GM12878 (cell line): ENCODE results near the gene BPIFB3. TPM values are rescaled to one million over a fixed set of nuclear protein-coding genes. Genes with fewer than 3 reads are reported as not detected.

Experiments
- ATAC-seq: fragments of 200-7000 bp; cut with Tn5 transposase; 3 replicates; pipeline ENCODE4 v1.9.1; 2020; ENCODE audit warnings: mild to moderate bottlenecking, moderate library complexity
- BruUV-seq: library from RNA; stranded (reverse); fragments of 400-500 nt; replicated peaks from 2 replicates; lab custom pipeline; 2021; lab: Mats Ljungman, UMichigan
- CTCF ChIA-PET: fragments of 300-600 bp; sonication (Branson Sonifier 250); formaldehyde crosslinking; extraction: SDS; loops from one replicate; lab custom pipeline; 2021; ENCODE audit warnings: inconsistent platforms; lab: Yijun Ruan, JAX
- POLR2A ChIA-PET: fragments of 350-600 bp; formaldehyde crosslinking; extraction: SDS; loops from one replicate; lab custom pipeline; 2021; ENCODE audit warnings: inconsistent platforms; lab: Charles Lee
- RAD21 ChIA-PET: fragments of 300-600 bp; sonication (Branson Sonifier 250); formaldehyde crosslinking; loops from one replicate; lab custom pipeline; 2023; ENCODE audit warnings: antibody characterized with exemption; ENCODE audit not compliant: unreplicated experiment; lab: Charles Lee
- SMC1A ChIA-PET: fragments of 300-600 bp; sonication (Branson Sonifier 250); formaldehyde crosslinking; loops from one replicate; lab custom pipeline; 2023; ENCODE audit not compliant: unreplicated experiment, uncharacterized antibody; lab: Charles Lee
- DNase-seq: peaks from one replicate; pipeline ENCODE4 v3.0.0-alpha.2; 2011; ENCODE audit warnings: low read depth, low spot score
- FAIRE-seq: peaks from 3 replicates; lab custom pipeline; 2011; peaks lifted over from hg19 to GRCh38; lab: Jason Lieb, UNC
- H2AFZ ChIP-seq: 2 replicates; pipeline ENCODE4 v1.6.0; 2011; ENCODE audit warnings: low read depth, low read length, control low read depth; ENCODE audit not compliant: control insufficient read depth
- H3K27ac ChIP-seq: 2 replicates; pipeline ENCODE4 v1.5.1; 2011; ENCODE audit warnings: control low read depth; ENCODE audit not compliant: control insufficient read depth, insufficient read depth
- H3K27me3 ChIP-seq, 2 experiments: replicated peaks in 1 of 2; 2 replicates each; pipeline versions ENCODE4 v1.6.0 to v1.6.1; 2011; ENCODE audit warnings: low read length in 1 of 2; ENCODE audit not compliant: control insufficient read depth in 2 of 2, insufficient read depth in 2 of 2
- H3K36me3 ChIP-seq, 2 experiments: 2 replicates each; pipeline ENCODE4 v1.5.1; 2011; ENCODE audit warnings: low read length in 1 of 2; ENCODE audit not compliant: control insufficient read depth in 2 of 2, insufficient read depth in 2 of 2
- H3K4me1 ChIP-seq: 2 replicates; pipeline ENCODE4 v1.6.1; 2011; ENCODE audit warnings: mild to moderate bottlenecking, low read length, moderate library complexity, mixed read lengths; ENCODE audit not compliant: control insufficient read depth, insufficient read depth
- H3K4me2 ChIP-seq: 2 replicates; pipeline ENCODE4 v1.6.0; 2011; ENCODE audit warnings: control low read depth; ENCODE audit not compliant: control insufficient read depth, insufficient read depth
- H3K4me3 ChIP-seq: fragments of 200-600 bp; sonication (generic); 2 replicates; pipeline ENCODE4 v1.5.1; 2016
- H3K79me2 ChIP-seq: 2 replicates; pipeline ENCODE4 v1.6.0; 2011; ENCODE audit warnings: low read length; ENCODE audit not compliant: control insufficient read depth, insufficient read depth
- H3K9ac ChIP-seq: 2 replicates; pipeline ENCODE4 v1.8.0; 2011; ENCODE audit warnings: low read length, control low read depth, mixed read lengths; ENCODE audit not compliant: control insufficient read depth, insufficient read depth
- H3K9me3 ChIP-seq: replicated peaks from 3 replicates; pipeline ENCODE4 v1.5.1; 2011; ENCODE audit warnings: mild to moderate bottlenecking, low read length; ENCODE audit not compliant: control insufficient read depth, insufficient read depth
- H4K20me1 ChIP-seq: 2 replicates; pipeline ENCODE4 v1.6.0; 2011; ENCODE audit not compliant: control insufficient read depth, insufficient read depth
- BHLHE40 ChIP-seq, 2 experiments: fragments of 450-650 bp in 1 of 2; IDR thresholded peaks; 2 replicates each; pipeline ENCODE4 v1.6.1; 2011 to 2017; ENCODE audit warnings: low read depth in 2 of 2, borderline replicate concordance in 1 of 2, improper control_type of control experiment in 1 of 2, low read length in 1 of 2, mild to moderate bottlenecking in 1 of 2
- KAT2A ChIP-seq: conservative IDR thresholded peaks from 2 replicates; pipeline ENCODE4 v1.6.1; 2011; ENCODE audit warnings: low read depth, low read length; ENCODE audit not compliant: control insufficient read depth
- RB1 ChIP-seq: fragments of 450-650 bp; formaldehyde crosslinking; IDR thresholded peaks from 2 replicates; pipeline ENCODE4 v1.6.1; 2017; ENCODE audit warnings: mild to moderate bottlenecking, borderline replicate concordance
- WRNIP1 ChIP-seq: IDR thresholded peaks from 2 replicates; pipeline ENCODE4 v1.6.1; 2011; ENCODE audit warnings: low read depth, low read length, improper control_type of control experiment, borderline replicate concordance
- ZNF622 ChIP-seq: fragments of 450-650 bp; IDR thresholded peaks from 2 replicates; pipeline ENCODE4 v1.6.1; 2017; ENCODE audit warnings: mild to moderate bottlenecking, inconsistent platforms
- WGBS: methylation state at CpG from one replicate; pipeline ENCODE4 v1.1.6; 2016; ENCODE audit warnings: low lambda C conversion rate; ENCODE audit not compliant: insufficient replicate concordance, insufficient coverage; ENCODE audit errors: missing lambda C conversion rate; 5-methylcytosine and 5-hydroxymethylcytosine counted together
- in situ Hi-C: fragments of 300-500 bp; cut with MboI; formaldehyde crosslinking; loops from 9 replicates; pipeline ENCODE4 v1.14.3; 2018; ENCODE audit warnings: mixed read lengths
- intact Hi-C: fragments of 100-400 bp; cut with micrococcal nuclease; formaldehyde crosslinking; loops from one replicate; pipeline ENCODE4 v1.14.2; 2022; ENCODE audit not compliant: unreplicated experiment
- polyA plus RNA-seq, 11 experiments: library from polyadenylated mRNA; depleted of rRNA in 4 of 11; unstranded in 6 of 11; stranded (reverse) in 5 of 11; fragments of >200 nt; fragmentation: Nextera tagmentation in 4 of 11; fragmentation: Illumina TruSeq in 1 of 11; extraction: Ambion mirVana in 4 of 11; extraction: Trizol in 1 of 11; gene quantifications; 1 replicate in 1 of 11; 2 replicates in 10 of 11; pipeline versions ENCODE4 v1.2.1 to v1.2.3, GENCODE V29; 2011 to 2016; ENCODE audit warnings: inconsistent platforms in 2 of 11, missing spikeins in 2 of 11, low read depth in 1 of 11
- total RNA-seq, 4 experiments: library from RNA; depleted of rRNA in 3 of 4; stranded (reverse); fragments of >200 nt in 3 of 4; fragmentation: Illumina TruSeq in 1 of 4; extraction: Trizol in 1 of 4; gene quantifications; 2 replicates each; pipeline versions ENCODE4 v1.2.1 to v1.2.3, GENCODE V29; 2013 to 2021
- TF ChIP-seq, protein P1 (sequence below): fragments of 450-650 bp; IDR thresholded peaks from 2 replicates; pipeline ENCODE4 v1.6.1; 2017; ENCODE audit warnings: mild to moderate bottlenecking, moderate library complexity
- TF ChIP-seq, protein P2 (sequence below): fragments of 450-650 bp; IDR thresholded peaks from 2 replicates; pipeline ENCODE4 v1.6.1; 2017; ENCODE audit warnings: antibody characterized with exemption, mild to moderate bottlenecking, moderate library complexity
- TF ChIP-seq, protein P3 (sequence below): IDR thresholded peaks from 2 replicates; pipeline ENCODE4 v1.6.1; 2011; ENCODE audit warnings: low read depth, mild to moderate bottlenecking, low read length, moderate library complexity, borderline replicate concordance; ENCODE audit errors: extremely low read depth

Gene BPIFB3
- total and polyA plus RNA-seq, 10 of the 15 experiments (the other 5 are each of a cell fraction or from before 2014, with no cell fraction given), result not detected

DNA sequence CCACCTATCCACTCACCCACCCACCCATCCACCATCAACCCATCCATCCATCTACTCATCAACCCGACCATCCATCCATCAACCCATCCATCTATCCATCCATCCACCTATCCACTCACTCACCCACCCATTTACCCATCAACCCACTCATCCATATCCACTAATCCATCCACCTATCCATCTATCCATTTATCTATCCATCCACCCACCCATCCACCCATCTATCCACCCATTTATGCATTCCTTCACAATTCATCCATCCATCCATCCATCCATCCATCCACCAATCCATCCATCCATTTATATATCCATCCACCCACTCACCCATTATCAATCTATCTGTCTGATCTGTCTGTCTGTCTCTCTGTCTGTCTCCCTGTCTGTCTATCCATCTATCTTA is 39.9 kb downstream of the BPIFB3 start:
- Histone ChIP-seq H3K4me1 (no peaks in the 10 kb centered on the region), H3K27me3 (no peaks in the 10 kb centered on the region; a peak in 1 of 4 replicates)
- in situ Hi-C loops, result no loop called here
- TF ChIP-seq RB1, result no peak
- TF ChIP-seq WRNIP1, result no peak
- no peak for TF ChIP-seq BHLHE40 (IDR thresholded peaks at IDR 0.05; ENCODE audit: borderline replicate concordance in 1 of 2, low read depth in 2 of 2, low read length in 1 of 2)
- no peak for TF ChIP-seq KAT2A
- TF ChIP-seq, all 136 proteins: peak for 0
- H3K4me2 ChIP-seq, result no peak overlapping the region
- WGBS, result 0% methylated on average over 1 of the region's 1 CpG
- DNase-seq, result no peak
- H3K9me3 ChIP-seq, result no peaks in the 10 kb centered on the region
- H4K20me1 ChIP-seq, result no peaks in the 10 kb centered on the region
- no peaks in the 10 kb centered on the region for H3K36me3 ChIP-seq
- no peak for FAIRE-seq
- H3K4me3 ChIP-seq, result no peak overlapping the region
- SMC1A ChIA-PET, result interaction anchor here (2.0 kb wide), 1 partner anchor 192 kb away, joined by 6 read pairs; no protein-coding TSS in a partner anchor
- ATAC-seq, result no peak
- intact Hi-C loops, result no loop called here
- H3K79me2 ChIP-seq, result no peaks in the 10 kb centered on the region
- H3K27ac ChIP-seq, result no peak overlapping the region
- CTCF ChIA-PET, result interaction anchor here (1.5 kb wide), 1 partner anchor 192 kb away, joined by 5 read pairs; no protein-coding TSS in a partner anchor
- POLR2A ChIA-PET, result no interaction called here
- no peak overlapping the region for H3K9ac ChIP-seq
- BruUV-seq, result no TSS peak
- RAD21 ChIA-PET, result no interaction called here
- H2AFZ ChIP-seq, result no peak overlapping the region

DNA sequence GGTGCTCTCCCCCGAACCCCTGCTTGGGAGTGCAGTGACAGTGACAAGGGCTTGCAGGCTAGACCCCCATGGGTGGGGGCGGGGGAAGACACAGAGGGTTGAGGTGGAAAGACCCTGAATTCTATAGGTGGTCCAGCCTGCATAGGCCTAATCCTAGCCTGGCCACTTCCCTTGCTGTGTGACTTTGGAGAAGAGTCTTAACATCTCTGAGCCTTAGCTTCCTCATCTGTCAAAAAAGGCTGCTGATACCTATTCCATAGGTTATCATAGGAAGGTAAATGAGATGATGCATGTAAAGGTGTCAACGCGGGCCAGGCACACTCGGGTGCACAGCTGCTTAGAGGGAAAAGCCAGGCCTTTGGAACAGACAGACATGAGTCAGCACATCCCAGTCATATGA is 41.5 kb downstream of the BPIFB3 start:
- intact Hi-C loops, result no loop called here
- Histone ChIP-seq H3K9ac (no peak overlapping the region), H2AFZ (no peak overlapping the region), H3K4me3 (no peak overlapping the region), H3K4me1 (no peaks in the 10 kb centered on the region), H3K9me3 (no peaks in the 10 kb centered on the region), H3K27ac (no peak overlapping the region), H4K20me1 (no peaks in the 10 kb centered on the region), H3K36me3 (no peaks in the 10 kb centered on the region), H3K4me2 (no peak overlapping the region), H3K79me2 (no peaks in the 10 kb centered on the region), H3K27me3 (no peaks in the 10 kb centered on the region; a peak in 1 of 4 replicates)
- WGBS, result 41% methylated on average over 5 of the region's 5 CpGs
- no peak for DNase-seq
- ChIA-PET CTCF (interaction anchor here (0.8 to 2.1 kb wide), 5 partner anchors 19 to 422 kb away, joined by 3 to 13 read pairs (median 5); partner anchors contain the start of gene C20orf203), SMC1A (interaction anchor here (2.0 kb wide), 1 partner anchor 194 kb away, joined by 6 read pairs; no protein-coding TSS in a partner anchor), POLR2A (no interaction called here), RAD21 (interaction anchor here (1.3 kb wide), 1 partner anchor 305 kb away, joined by 4 read pairs; no protein-coding TSS in a partner anchor)
- FAIRE-seq, result no peak
- BruUV-seq, result no TSS peak
- ATAC-seq, result no peak
- in situ Hi-C loops, result loop anchor here (5.0 kb wide), 1 partner anchor 193 kb away; no protein-coding TSS in a partner anchor
- TF ChIP-seq ZNF622, result no peak
- TF ChIP-seq, protein P1, sequence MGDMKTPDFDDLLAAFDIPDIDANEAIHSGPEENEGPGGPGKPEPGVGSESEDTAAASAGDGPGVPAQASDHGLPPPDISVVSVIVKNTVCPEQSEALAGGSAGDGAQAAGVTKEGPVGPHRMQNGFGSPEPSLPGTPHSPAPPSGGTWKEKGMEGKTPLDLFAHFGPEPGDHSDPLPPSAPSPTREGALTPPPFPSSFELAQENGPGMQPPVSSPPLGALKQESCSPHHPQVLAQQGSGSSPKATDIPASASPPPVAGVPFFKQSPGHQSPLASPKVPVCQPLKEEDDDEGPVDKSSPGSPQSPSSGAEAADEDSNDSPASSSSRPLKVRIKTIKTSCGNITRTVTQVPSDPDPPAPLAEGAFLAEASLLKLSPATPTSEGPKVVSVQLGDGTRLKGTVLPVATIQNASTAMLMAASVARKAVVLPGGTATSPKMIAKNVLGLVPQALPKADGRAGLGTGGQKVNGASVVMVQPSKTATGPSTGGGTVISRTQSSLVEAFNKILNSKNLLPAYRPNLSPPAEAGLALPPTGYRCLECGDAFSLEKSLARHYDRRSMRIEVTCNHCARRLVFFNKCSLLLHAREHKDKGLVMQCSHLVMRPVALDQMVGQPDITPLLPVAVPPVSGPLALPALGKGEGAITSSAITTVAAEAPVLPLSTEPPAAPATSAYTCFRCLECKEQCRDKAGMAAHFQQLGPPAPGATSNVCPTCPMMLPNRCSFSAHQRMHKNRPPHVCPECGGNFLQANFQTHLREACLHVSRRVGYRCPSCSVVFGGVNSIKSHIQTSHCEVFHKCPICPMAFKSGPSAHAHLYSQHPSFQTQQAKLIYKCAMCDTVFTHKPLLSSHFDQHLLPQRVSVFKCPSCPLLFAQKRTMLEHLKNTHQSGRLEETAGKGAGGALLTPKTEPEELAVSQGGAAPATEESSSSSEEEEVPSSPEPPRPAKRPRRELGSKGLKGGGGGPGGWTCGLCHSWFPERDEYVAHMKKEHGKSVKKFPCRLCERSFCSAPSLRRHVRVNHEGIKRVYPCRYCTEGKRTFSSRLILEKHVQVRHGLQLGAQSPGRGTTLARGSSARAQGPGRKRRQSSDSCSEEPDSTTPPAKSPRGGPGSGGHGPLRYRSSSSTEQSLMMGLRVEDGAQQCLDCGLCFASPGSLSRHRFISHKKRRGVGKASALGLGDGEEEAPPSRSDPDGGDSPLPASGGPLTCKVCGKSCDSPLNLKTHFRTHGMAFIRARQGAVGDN, result no peak
- TF ChIP-seq, protein P2, sequence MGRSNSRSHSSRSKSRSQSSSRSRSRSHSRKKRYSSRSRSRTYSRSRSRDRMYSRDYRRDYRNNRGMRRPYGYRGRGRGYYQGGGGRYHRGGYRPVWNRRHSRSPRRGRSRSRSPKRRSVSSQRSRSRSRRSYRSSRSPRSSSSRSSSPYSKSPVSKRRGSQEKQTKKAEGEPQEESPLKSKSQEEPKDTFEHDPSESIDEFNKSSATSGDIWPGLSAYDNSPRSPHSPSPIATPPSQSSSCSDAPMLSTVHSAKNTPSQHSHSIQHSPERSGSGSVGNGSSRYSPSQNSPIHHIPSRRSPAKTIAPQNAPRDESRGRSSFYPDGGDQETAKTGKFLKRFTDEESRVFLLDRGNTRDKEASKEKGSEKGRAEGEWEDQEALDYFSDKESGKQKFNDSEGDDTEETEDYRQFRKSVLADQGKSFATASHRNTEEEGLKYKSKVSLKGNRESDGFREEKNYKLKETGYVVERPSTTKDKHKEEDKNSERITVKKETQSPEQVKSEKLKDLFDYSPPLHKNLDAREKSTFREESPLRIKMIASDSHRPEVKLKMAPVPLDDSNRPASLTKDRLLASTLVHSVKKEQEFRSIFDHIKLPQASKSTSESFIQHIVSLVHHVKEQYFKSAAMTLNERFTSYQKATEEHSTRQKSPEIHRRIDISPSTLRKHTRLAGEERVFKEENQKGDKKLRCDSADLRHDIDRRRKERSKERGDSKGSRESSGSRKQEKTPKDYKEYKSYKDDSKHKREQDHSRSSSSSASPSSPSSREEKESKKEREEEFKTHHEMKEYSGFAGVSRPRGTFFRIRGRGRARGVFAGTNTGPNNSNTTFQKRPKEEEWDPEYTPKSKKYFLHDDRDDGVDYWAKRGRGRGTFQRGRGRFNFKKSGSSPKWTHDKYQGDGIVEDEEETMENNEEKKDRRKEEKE, result no peak
- TF ChIP-seq, protein P3, sequence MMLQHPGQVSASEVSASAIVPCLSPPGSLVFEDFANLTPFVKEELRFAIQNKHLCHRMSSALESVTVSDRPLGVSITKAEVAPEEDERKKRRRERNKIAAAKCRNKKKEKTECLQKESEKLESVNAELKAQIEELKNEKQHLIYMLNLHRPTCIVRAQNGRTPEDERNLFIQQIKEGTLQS, result no peak
